HEK293 (cell line): ENCODE data around the gene KIAA0513.

Experiments used
- CTCF ChIA-PET: fragments of 350-600 bp; formaldehyde crosslinking; extraction: SDS; loops from one replicate; lab custom pipeline; 2021; ENCODE audit warnings: antibody characterized with exemption; lab: Yijun Ruan, JAX
- POLR2A ChIA-PET: fragments of 300-600 bp; formaldehyde crosslinking; extraction: SDS; loops from one replicate; lab custom pipeline; 2020; ENCODE audit warnings: antibody characterized with exemption, inconsistent platforms; lab: Yijun Ruan, JAX
- H3K27ac ChIP-seq: fragments of 200-500 bp; sonication (Bioruptor generic); 2 replicates; pipeline ENCODE4 v1.5.1; 2014; ENCODE audit warnings: low read depth, low read length, control low read depth, inconsistent platforms; ENCODE audit errors: extremely low read depth
- H3K36me3 ChIP-seq, 2 experiments: fragments of 200-500 bp in 1 of 2; sonication (Bioruptor generic) in 1 of 2; 1 replicate in 1 of 2; 2 replicates in 1 of 2; pipeline ENCODE4 v1.5.1; 2014 to 2017; ENCODE audit warnings: inconsistent platforms in 2 of 2, low read length in 2 of 2; ENCODE audit not compliant: control insufficient read depth in 2 of 2, insufficient read depth in 1 of 2
- H3K4me1 ChIP-seq: fragments of 200-500 bp; sonication (Bioruptor generic); 2 replicates; pipeline ENCODE4 v1.5.1; 2014; ENCODE audit warnings: mild to moderate bottlenecking, low read length, inconsistent platforms; ENCODE audit not compliant: control insufficient read depth, insufficient read depth
- H3K4me3 ChIP-seq: 2 replicates; pipeline ENCODE4 v1.5.1; 2011; ENCODE audit warnings: low read depth, mild to moderate bottlenecking, control low read depth, low read length, moderate library complexity
- H3K9me3 ChIP-seq: fragments of 200-500 bp; sonication (Bioruptor generic); 2 replicates; pipeline ENCODE4 v1.5.1; 2014; ENCODE audit warnings: low read depth, low read length, inconsistent platforms; ENCODE audit not compliant: control insufficient read depth, insufficient read depth
- IKZF3 ChIP-seq: fragments of 450-650 bp; IDR thresholded peaks from 2 replicates; pipeline ENCODE4 v1.5.0; 2018; ENCODE audit warnings: missing biosample characterization, mild to moderate bottlenecking, missing genetic modification characterization, moderate library complexity
- KLF17 ChIP-seq: fragments of 450-650 bp; formaldehyde crosslinking; IDR thresholded peaks from 2 replicates; pipeline ENCODE4 v1.5.1; 2016; ENCODE audit warnings: missing biosample characterization, missing genetic modification characterization
- MZF1 ChIP-seq: fragments of 450-650 bp; formaldehyde crosslinking; IDR thresholded peaks from 2 replicates; pipeline ENCODE4 v1.5.1; 2017; ENCODE audit warnings: missing biosample characterization, missing genetic modification characterization, borderline replicate concordance
- SP2 ChIP-seq: fragments of 450-650 bp; formaldehyde crosslinking; IDR thresholded peaks from 2 replicates; pipeline ENCODE4 v1.5.1; 2016; ENCODE audit warnings: missing biosample characterization, missing genetic modification characterization
- WT1 ChIP-seq: fragments of 450-650 bp; formaldehyde crosslinking; IDR thresholded peaks from 2 replicates; pipeline ENCODE4 v1.5.1; 2016; ENCODE audit warnings: missing biosample characterization, missing genetic modification characterization
- YY2 ChIP-seq: fragments of 450-650 bp; formaldehyde crosslinking; IDR thresholded peaks from 2 replicates; pipeline ENCODE4 v1.5.1; 2016; ENCODE audit warnings: missing biosample characterization, missing genetic modification characterization
- ZBTB21 ChIP-seq: fragments of 450-650 bp; formaldehyde crosslinking; IDR thresholded peaks from 2 replicates; pipeline ENCODE4 v1.5.1; 2017; ENCODE audit warnings: missing biosample characterization, missing genetic modification characterization
- ZEB2 ChIP-seq: fragments of 450-650 bp; formaldehyde crosslinking; IDR thresholded peaks from 2 replicates; pipeline ENCODE4 v1.5.1; 2016; ENCODE audit warnings: missing biosample characterization, missing genetic modification characterization
- ZFP69B ChIP-seq: fragments of 450-650 bp; formaldehyde crosslinking; IDR thresholded peaks from 2 replicates; pipeline ENCODE4 v1.5.1; 2016; ENCODE audit warnings: missing biosample characterization, missing genetic modification characterization
- ZNF10 ChIP-seq: fragments of 450-650 bp; formaldehyde crosslinking; IDR thresholded peaks from 2 replicates; pipeline ENCODE4 v1.5.1; 2017; ENCODE audit warnings: missing biosample characterization, missing genetic modification characterization
- ZNF114 ChIP-seq: fragments of 450-650 bp; formaldehyde crosslinking; IDR thresholded peaks from 2 replicates; pipeline ENCODE4 v1.5.0; 2017; ENCODE audit warnings: missing biosample characterization, missing genetic modification characterization
- ZNF121 ChIP-seq: fragments of 450-650 bp; formaldehyde crosslinking; IDR thresholded peaks from 2 replicates; pipeline ENCODE4 v1.5.1; 2016; ENCODE audit warnings: missing biosample characterization, missing genetic modification characterization
- ZNF2 ChIP-seq: fragments of 450-650 bp; formaldehyde crosslinking; IDR thresholded peaks from 2 replicates; pipeline ENCODE4 v1.5.1; 2016; ENCODE audit warnings: missing biosample characterization, missing genetic modification characterization
- ZNF341 ChIP-seq: fragments of 450-650 bp; formaldehyde crosslinking; IDR thresholded peaks from 2 replicates; pipeline ENCODE4; 2016; ENCODE audit warnings: low read depth, missing biosample characterization, missing genetic modification characterization
- ZNF350 ChIP-seq: fragments of 450-650 bp; formaldehyde crosslinking; IDR thresholded peaks from 2 replicates; pipeline ENCODE4 v1.5.0; 2017; ENCODE audit warnings: missing biosample characterization, mild to moderate bottlenecking, missing genetic modification characterization
- ZNF354C ChIP-seq: fragments of 450-650 bp; formaldehyde crosslinking; IDR thresholded peaks from 2 replicates; pipeline ENCODE4 v1.5.1; 2016; ENCODE audit warnings: missing biosample characterization, missing genetic modification characterization, low read depth, borderline replicate concordance
- ZNF423 ChIP-seq: fragments of 450-650 bp; formaldehyde crosslinking; IDR thresholded peaks from 2 replicates; pipeline ENCODE4 v1.5.1; 2016; ENCODE audit warnings: missing biosample characterization, missing genetic modification characterization
- ZNF488 ChIP-seq: fragments of 450-650 bp; formaldehyde crosslinking; IDR thresholded peaks from 2 replicates; pipeline ENCODE4 v1.5.1; 2016; ENCODE audit warnings: missing biosample characterization, missing genetic modification characterization
- ZNF549 ChIP-seq: fragments of 450-650 bp; IDR thresholded peaks from 2 replicates; pipeline ENCODE4 v1.5.1; 2018; ENCODE audit warnings: missing biosample characterization, missing genetic modification characterization, mild to moderate bottlenecking, inconsistent platforms, moderate library complexity
- ZNF621 ChIP-seq: fragments of 450-650 bp; formaldehyde crosslinking; IDR thresholded peaks from 2 replicates; pipeline ENCODE4 v1.5.1; 2017; ENCODE audit warnings: missing biosample characterization, missing genetic modification characterization
- ZNF658 ChIP-seq: fragments of 450-650 bp; formaldehyde crosslinking; IDR thresholded peaks from 2 replicates; pipeline ENCODE4; 2016; ENCODE audit warnings: missing biosample characterization, missing genetic modification characterization
- ZNF704 ChIP-seq: fragments of 450-650 bp; formaldehyde crosslinking; IDR thresholded peaks from 2 replicates; pipeline ENCODE4 v1.5.1; 2016; ENCODE audit warnings: missing biosample characterization, missing genetic modification characterization
- ZNF777 ChIP-seq: fragments of 450-650 bp; formaldehyde crosslinking; IDR thresholded peaks from 2 replicates; pipeline ENCODE4 v1.5.1; 2017; ENCODE audit warnings: missing biosample characterization, missing genetic modification characterization, borderline replicate concordance
- ZNF785 ChIP-seq: fragments of 450-650 bp; formaldehyde crosslinking; IDR thresholded peaks from 2 replicates; pipeline ENCODE4 v1.5.1; 2016; ENCODE audit warnings: missing biosample characterization, missing genetic modification characterization
- ZSCAN16 ChIP-seq: fragments of 450-650 bp; formaldehyde crosslinking; IDR thresholded peaks from 2 replicates; pipeline ENCODE4 v1.5.1; 2016; ENCODE audit warnings: missing biosample characterization, missing genetic modification characterization
- ZSCAN18 ChIP-seq: fragments of 450-650 bp; formaldehyde crosslinking; IDR thresholded peaks from 2 replicates; pipeline ENCODE4 v1.5.1; 2016; ENCODE audit warnings: missing biosample characterization, missing genetic modification characterization
- TF ChIP-seq, protein P1 (sequence below): fragments of 450-650 bp; formaldehyde crosslinking; IDR thresholded peaks from 2 replicates; pipeline ENCODE4 v1.5.1; 2016; ENCODE audit warnings: missing biosample characterization, missing genetic modification characterization
- TF ChIP-seq, protein P2 (sequence below): fragments of 450-650 bp; formaldehyde crosslinking; IDR thresholded peaks from 2 replicates; pipeline ENCODE4 v1.5.1; 2016; ENCODE audit warnings: missing biosample characterization, missing genetic modification characterization

KIAA0513 gene

DNA sequence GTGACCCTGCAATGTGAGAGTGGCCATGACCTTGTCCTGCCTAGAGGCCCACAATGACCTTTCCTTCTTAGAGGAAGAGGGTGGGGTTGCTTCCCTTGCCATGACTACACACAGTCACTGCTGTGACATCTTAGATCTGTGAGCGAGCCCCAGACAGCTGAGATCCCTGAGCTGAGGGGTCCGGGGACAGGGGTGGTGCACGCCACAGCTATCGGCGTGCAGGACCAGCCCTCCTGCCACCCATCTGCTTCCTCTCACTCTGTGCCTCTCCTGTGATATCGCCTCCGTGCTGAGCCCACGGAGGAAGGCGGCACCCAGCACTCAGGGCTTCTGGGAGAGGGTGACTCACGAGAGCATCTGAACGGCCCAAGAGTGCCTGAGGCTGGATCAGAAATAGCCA is 35.2 kb downstream of the KIAA0513 start:
- H3K36me3 ChIP-seq = peaks cover 0 to 8% of the 10 kb centered on the region in 2 experiments; a peak in 1 of 3 replicates
- CTCF ChIA-PET = no interaction called here
- H3K4me1 ChIP-seq = no peaks in the 10 kb centered on the region
- no peaks in the 10 kb centered on the region for H3K9me3 ChIP-seq
- POLR2A ChIA-PET = no interaction called here
- no peak for TF ChIP-seq ZNF549 (tag by site-specific recombination)
- TF ChIP-seq ZNF121 (tag by site-specific recombination) = no peak
- TF ChIP-seq ZNF658 (tag by site-specific recombination) = no peak
- TF ChIP-seq, protein P1, sequence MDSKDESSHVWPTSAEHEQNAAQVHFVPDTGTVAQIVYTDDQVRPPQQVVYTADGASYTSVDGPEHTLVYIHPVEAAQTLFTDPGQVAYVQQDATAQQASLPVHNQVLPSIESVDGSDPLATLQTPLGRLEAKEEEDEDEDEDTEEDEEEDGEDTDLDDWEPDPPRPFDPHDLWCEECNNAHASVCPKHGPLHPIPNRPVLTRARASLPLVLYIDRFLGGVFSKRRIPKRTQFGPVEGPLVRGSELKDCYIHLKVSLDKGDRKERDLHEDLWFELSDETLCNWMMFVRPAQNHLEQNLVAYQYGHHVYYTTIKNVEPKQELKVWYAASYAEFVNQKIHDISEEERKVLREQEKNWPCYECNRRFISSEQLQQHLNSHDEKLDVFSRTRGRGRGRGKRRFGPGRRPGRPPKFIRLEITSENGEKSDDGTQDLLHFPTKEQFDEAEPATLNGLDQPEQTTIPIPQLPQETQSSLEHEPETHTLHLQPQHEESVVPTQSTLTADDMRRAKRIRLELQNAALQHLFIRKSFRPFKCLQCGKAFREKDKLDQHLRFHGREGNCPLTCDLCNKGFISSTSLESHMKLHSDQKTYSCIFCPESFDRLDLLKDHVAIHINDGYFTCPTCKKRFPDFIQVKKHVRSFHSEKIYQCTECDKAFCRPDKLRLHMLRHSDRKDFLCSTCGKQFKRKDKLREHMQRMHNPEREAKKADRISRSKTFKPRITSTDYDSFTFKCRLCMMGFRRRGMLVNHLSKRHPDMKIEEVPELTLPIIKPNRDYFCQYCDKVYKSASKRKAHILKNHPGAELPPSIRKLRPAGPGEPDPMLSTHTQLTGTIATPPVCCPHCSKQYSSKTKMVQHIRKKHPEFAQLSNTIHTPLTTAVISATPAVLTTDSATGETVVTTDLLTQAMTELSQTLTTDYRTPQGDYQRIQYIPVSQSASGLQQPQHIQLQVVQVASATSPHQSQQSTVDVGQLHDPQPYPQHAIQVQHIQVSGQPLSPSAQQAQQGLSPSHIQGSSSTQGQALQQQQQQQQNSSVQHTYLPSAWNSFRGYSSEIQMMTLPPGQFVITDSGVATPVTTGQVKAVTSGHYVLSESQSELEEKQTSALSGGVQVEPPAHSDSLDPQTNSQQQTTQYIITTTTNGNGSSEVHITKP (tag by site-specific recombination) = no peak
- TF ChIP-seq ZNF2 (tag by site-specific recombination) = no peak
- no peak for TF ChIP-seq KLF17
- TF ChIP-seq YY2 (tag by site-specific recombination) = no peak
- no peak for TF ChIP-seq ZSCAN18 (tag by site-specific recombination)
- TF ChIP-seq MZF1 (tag by site-specific recombination) = no peak
- TF ChIP-seq ZNF777 (tag by site-specific recombination) = no peak
- TF ChIP-seq ZNF354C (tag by site-specific recombination) = no peak
- TF ChIP-seq IKZF3 = no peak
- no peak for TF ChIP-seq SP2 (tag by site-specific recombination)
- no peak for TF ChIP-seq ZNF785
- no peak for TF ChIP-seq ZNF423 (tag by site-specific recombination)
- TF ChIP-seq ZNF621 = no peak
- no peak overlapping the region for H3K27ac ChIP-seq
- H3K4me3 ChIP-seq = no peak overlapping the region

DNA sequence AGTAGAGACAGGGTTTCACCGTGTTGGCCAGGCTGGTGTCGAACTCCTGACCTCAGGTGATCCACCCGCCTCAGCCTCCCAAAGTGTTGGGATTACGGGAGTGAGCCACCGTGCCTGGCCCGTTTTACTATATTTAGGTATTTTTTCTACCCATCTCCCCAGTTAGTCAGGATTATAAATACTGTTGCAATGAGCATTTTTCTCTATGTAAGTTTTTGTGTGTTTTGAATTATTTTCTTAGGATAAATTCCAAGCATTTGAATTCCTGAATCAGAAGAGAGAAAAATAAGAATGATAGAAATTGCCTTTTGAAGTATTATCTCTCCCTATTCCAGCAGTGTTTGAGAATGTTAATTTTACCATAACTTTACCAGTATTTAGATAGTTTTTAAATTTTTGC is 36.6 kb downstream of the KIAA0513 start:
- ChIA-PET CTCF (interaction anchor here (1.7 kb wide), 1 partner anchor 8 kb away, joined by 5 read pairs; no protein-coding TSS in a partner anchor), POLR2A (no interaction called here)
- Histone ChIP-seq H3K36me3 (peaks cover 0 to 13% of the 10 kb centered on the region in 2 experiments; a peak in 1 of 3 replicates), H3K4me3 (no peak overlapping the region), H3K9me3 (no peaks in the 10 kb centered on the region), H3K27ac (no peak overlapping the region), H3K4me1 (no peaks in the 10 kb centered on the region)
- TF ChIP-seq, protein P2, sequence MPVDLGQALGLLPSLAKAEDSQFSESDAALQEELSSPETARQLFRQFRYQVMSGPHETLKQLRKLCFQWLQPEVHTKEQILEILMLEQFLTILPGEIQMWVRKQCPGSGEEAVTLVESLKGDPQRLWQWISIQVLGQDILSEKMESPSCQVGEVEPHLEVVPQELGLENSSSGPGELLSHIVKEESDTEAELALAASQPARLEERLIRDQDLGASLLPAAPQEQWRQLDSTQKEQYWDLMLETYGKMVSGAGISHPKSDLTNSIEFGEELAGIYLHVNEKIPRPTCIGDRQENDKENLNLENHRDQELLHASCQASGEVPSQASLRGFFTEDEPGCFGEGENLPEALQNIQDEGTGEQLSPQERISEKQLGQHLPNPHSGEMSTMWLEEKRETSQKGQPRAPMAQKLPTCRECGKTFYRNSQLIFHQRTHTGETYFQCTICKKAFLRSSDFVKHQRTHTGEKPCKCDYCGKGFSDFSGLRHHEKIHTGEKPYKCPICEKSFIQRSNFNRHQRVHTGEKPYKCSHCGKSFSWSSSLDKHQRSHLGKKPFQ (tag by site-specific recombination) = no peak
- TF ChIP-seq ZNF488 (tag by site-specific recombination) = no peak
- TF ChIP-seq ZNF114 = no peak
- no peak for TF ChIP-seq WT1 (tag by site-specific recombination)
- TF ChIP-seq ZNF354C (tag by site-specific recombination) = no peak
- no peak for TF ChIP-seq ZNF341 (tag by site-specific recombination)
- TF ChIP-seq ZNF10 = no peak
- TF ChIP-seq ZSCAN16 (tag by site-specific recombination) = no peak
- no peak for TF ChIP-seq ZFP69B (tag by site-specific recombination)
- TF ChIP-seq ZBTB21 = no peak
- TF ChIP-seq ZEB2 = no peak
- TF ChIP-seq ZNF350 = no peak
- TF ChIP-seq ZNF704 = no peak
